Measurements from ENCODE around the gene LDLRAD3. TPM values are rescaled to one million over a fixed set of nuclear protein-coding genes. Genes with fewer than 3 reads are reported as not detected.

The LDLRAD3 gene
- total RNA-seq, 1 donor from 2014 or later: 28.5 TPM

- H3K4me3 Mint-ChIP-seq (ENCODE audit: unreplicated experiment): no peak overlapping the region
- H3K36me3 Mint-ChIP-seq (ENCODE audit: low read depth, unreplicated experiment): peaks cover 31% of the 10 kb centered on the region
- H3K9me3 Mint-ChIP-seq (ENCODE audit: unreplicated experiment): no peaks in the 10 kb centered on the region
- H3K27ac Mint-ChIP-seq (ENCODE audit: unreplicated experiment): peak overlapping the region; percentile 13
- DNase-seq (ENCODE audit: low spot score): no peak
- TF ChIP-seq, protein P1, sequence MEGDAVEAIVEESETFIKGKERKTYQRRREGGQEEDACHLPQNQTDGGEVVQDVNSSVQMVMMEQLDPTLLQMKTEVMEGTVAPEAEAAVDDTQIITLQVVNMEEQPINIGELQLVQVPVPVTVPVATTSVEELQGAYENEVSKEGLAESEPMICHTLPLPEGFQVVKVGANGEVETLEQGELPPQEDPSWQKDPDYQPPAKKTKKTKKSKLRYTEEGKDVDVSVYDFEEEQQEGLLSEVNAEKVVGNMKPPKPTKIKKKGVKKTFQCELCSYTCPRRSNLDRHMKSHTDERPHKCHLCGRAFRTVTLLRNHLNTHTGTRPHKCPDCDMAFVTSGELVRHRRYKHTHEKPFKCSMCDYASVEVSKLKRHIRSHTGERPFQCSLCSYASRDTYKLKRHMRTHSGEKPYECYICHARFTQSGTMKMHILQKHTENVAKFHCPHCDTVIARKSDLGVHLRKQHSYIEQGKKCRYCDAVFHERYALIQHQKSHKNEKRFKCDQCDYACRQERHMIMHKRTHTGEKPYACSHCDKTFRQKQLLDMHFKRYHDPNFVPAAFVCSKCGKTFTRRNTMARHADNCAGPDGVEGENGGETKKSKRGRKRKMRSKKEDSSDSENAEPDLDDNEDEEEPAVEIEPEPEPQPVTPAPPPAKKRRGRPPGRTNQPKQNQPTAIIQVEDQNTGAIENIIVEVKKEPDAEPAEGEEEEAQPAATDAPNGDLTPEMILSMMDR (IDR thresholded peaks at IDR 0.05; ENCODE audit: unreplicated experiment): no peak
- H3K27me3 Mint-ChIP-seq (ENCODE audit: unreplicated experiment): no peaks in the 10 kb centered on the region
- peaks cover 22% of the 10 kb centered on the region for H3K4me1 Mint-ChIP-seq (ENCODE audit: unreplicated experiment)
These were observed 148.6 kb downstream of the LDLRAD3 start for GRCh38 chr11:36092314-36093030.

DNA sequence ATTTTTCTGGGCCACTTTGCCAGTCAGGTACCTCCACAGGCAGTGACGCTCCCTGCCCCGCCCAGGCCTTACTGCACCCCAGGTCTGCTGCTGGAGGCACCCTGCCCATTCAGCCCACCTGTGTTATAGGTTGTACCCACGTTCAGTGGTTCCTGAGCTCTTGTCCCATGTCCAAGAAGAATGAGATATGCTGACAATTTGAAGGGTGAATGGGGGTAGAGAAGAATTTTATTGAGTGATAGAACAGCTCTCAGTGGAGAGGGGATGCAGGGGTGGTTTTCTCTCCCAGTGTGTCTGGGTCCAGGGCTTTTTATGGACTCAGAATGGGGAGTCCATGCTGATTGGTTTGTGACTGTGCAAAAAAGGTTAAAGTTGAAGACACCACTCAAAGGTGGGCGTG lies 149.7 kb downstream of the LDLRAD3 start:
- Mint-ChIP-seq H3K27ac (ENCODE audit: unreplicated experiment) (no peak overlapping the region), H3K36me3 (ENCODE audit: low read depth, unreplicated experiment) (peaks cover 28% of the 10 kb centered on the region), H3K4me3 (ENCODE audit: unreplicated experiment) (no peak overlapping the region)

GRCh38 chr11:36094164-36094563 lies 150.3 kb downstream of the LDLRAD3 start:
- Mint-ChIP-seq H3K36me3 (ENCODE audit: low read depth, unreplicated experiment) (peaks cover 28% of the 10 kb centered on the region), H3K27ac (ENCODE audit: unreplicated experiment) (no peak overlapping the region), H3K27me3 (ENCODE audit: unreplicated experiment) (no peaks in the 10 kb centered on the region), H3K4me1 (ENCODE audit: unreplicated experiment) (peaks cover 29% of the 10 kb centered on the region), H3K4me3 (ENCODE audit: unreplicated experiment) (no peak overlapping the region), H3K9me3 (ENCODE audit: unreplicated experiment) (no peaks in the 10 kb centered on the region)
- TF ChIP-seq, protein P1 (IDR thresholded peaks at IDR 0.05; ENCODE audit: unreplicated experiment): no peak
- no peak for DNase-seq (ENCODE audit: low spot score)

More for the DNA sequence above, 149.7 kb downstream of the LDLRAD3 start:
- TF ChIP-seq, protein P1 (IDR thresholded peaks at IDR 0.05; ENCODE audit: unreplicated experiment): no peak
- Mint-ChIP-seq H3K9me3 (ENCODE audit: unreplicated experiment) (no peaks in the 10 kb centered on the region), H3K4me1 (ENCODE audit: unreplicated experiment) (peaks cover 26% of the 10 kb centered on the region), H3K27me3 (ENCODE audit: unreplicated experiment) (no peaks in the 10 kb centered on the region)
- DNase-seq (ENCODE audit: low spot score): no peak

- Mint-ChIP-seq H3K27me3 (ENCODE audit: unreplicated experiment) (no peaks in the 10 kb centered on the region), H3K9me3 (ENCODE audit: unreplicated experiment) (no peaks in the 10 kb centered on the region), H3K4me3 (ENCODE audit: unreplicated experiment) (no peak overlapping the region), H3K27ac (ENCODE audit: unreplicated experiment) (no peak overlapping the region), H3K4me1 (ENCODE audit: unreplicated experiment) (peaks cover 22% of the 10 kb centered on the region), H3K36me3 (ENCODE audit: low read depth, unreplicated experiment) (peaks cover 29% of the 10 kb centered on the region)
- TF ChIP-seq, protein P1 (IDR thresholded peaks at IDR 0.05; ENCODE audit: unreplicated experiment): no peak
- DNase-seq (ENCODE audit: low spot score): no peak
These were observed 151.9 kb downstream of the LDLRAD3 start for GRCh38 chr11:36095716-36096115.

DNA sequence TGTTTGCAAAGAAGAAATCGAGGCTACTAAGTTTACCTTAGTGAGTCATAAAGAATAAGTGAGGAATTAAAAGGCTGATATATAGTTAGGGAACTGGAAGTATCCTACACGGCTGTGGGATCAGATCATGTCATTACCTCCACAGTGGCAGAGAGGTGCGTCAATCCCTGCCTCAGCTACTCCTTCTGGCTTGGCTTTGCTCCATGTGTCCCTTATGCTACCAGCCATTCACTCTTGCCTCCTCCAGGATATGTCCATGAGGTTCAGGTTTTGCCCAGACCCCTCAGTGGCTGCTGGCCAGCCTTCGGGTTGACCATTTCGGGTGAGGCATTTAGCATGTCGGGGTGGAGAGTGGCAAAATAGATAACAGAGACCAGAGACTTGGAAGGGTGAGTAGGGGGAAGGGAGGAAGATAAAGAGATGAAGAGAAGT lies 153.4 kb downstream of the LDLRAD3 start:
- Mint-ChIP-seq H3K4me1 (ENCODE audit: unreplicated experiment) (peaks cover 14% of the 10 kb centered on the region), H3K27me3 (ENCODE audit: unreplicated experiment) (no peaks in the 10 kb centered on the region), H3K9me3 (ENCODE audit: unreplicated experiment) (no peaks in the 10 kb centered on the region), H3K27ac (ENCODE audit: unreplicated experiment) (no peak overlapping the region), H3K36me3 (ENCODE audit: low read depth, unreplicated experiment) (peaks cover 29% of the 10 kb centered on the region), H3K4me3 (ENCODE audit: unreplicated experiment) (no peak overlapping the region)
- DNase-seq (ENCODE audit: low spot score): no peak
- TF ChIP-seq, protein P1 (IDR thresholded peaks at IDR 0.05; ENCODE audit: unreplicated experiment): no peak
